HL-60 (cell line): ENCODE results near the gene NF1.

Source experiments
- GABPA ChIP-seq: IDR thresholded peaks from 2 replicates; pipeline ENCODE4 v1.6.1; 2012; ENCODE audit warnings: low read depth
- POLR2AphosphoS5 ChIP-seq: IDR thresholded peaks from 2 replicates; pipeline ENCODE4 v1.6.1; 2012; ENCODE audit warnings: low read depth
- TF ChIP-seq, protein P1 (sequence below): IDR thresholded peaks from one replicate; pipeline ENCODE4 v1.5.1; 2011; ENCODE audit warnings: low read length, control low read depth, inconsistent platforms; ENCODE audit not compliant: insufficient read depth
- TF ChIP-seq, protein P2 (sequence below): IDR thresholded peaks from 2 replicates; pipeline ENCODE4 v1.6.1; 2012; ENCODE audit warnings: low read depth; ENCODE audit not compliant: insufficient replicate concordance

DNA sequence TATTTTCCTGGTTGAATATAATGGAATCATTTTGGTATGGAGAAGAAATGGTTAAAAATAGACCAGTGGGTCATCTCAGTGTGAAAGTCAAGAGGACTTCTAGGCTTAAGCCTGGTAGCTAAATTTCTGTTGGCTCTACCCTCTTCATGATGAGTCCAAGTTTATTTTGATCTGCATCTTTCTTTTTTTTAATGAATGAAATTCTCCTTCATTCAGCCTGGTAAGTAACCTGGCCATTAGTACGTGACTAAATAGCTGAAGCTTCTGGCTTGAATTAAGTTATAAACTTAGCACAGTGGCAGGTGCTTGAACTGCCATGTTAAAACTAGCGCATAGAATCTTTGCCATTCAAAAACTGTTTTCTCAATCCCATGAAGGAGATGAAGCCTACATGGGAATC is 28.0 kb downstream of the NF1 start:
- TF ChIP-seq, protein P1, sequence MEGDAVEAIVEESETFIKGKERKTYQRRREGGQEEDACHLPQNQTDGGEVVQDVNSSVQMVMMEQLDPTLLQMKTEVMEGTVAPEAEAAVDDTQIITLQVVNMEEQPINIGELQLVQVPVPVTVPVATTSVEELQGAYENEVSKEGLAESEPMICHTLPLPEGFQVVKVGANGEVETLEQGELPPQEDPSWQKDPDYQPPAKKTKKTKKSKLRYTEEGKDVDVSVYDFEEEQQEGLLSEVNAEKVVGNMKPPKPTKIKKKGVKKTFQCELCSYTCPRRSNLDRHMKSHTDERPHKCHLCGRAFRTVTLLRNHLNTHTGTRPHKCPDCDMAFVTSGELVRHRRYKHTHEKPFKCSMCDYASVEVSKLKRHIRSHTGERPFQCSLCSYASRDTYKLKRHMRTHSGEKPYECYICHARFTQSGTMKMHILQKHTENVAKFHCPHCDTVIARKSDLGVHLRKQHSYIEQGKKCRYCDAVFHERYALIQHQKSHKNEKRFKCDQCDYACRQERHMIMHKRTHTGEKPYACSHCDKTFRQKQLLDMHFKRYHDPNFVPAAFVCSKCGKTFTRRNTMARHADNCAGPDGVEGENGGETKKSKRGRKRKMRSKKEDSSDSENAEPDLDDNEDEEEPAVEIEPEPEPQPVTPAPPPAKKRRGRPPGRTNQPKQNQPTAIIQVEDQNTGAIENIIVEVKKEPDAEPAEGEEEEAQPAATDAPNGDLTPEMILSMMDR = no peak
- no peak for TF ChIP-seq POLR2AphosphoS5
- no peak for TF ChIP-seq GABPA
- TF ChIP-seq, protein P2, sequence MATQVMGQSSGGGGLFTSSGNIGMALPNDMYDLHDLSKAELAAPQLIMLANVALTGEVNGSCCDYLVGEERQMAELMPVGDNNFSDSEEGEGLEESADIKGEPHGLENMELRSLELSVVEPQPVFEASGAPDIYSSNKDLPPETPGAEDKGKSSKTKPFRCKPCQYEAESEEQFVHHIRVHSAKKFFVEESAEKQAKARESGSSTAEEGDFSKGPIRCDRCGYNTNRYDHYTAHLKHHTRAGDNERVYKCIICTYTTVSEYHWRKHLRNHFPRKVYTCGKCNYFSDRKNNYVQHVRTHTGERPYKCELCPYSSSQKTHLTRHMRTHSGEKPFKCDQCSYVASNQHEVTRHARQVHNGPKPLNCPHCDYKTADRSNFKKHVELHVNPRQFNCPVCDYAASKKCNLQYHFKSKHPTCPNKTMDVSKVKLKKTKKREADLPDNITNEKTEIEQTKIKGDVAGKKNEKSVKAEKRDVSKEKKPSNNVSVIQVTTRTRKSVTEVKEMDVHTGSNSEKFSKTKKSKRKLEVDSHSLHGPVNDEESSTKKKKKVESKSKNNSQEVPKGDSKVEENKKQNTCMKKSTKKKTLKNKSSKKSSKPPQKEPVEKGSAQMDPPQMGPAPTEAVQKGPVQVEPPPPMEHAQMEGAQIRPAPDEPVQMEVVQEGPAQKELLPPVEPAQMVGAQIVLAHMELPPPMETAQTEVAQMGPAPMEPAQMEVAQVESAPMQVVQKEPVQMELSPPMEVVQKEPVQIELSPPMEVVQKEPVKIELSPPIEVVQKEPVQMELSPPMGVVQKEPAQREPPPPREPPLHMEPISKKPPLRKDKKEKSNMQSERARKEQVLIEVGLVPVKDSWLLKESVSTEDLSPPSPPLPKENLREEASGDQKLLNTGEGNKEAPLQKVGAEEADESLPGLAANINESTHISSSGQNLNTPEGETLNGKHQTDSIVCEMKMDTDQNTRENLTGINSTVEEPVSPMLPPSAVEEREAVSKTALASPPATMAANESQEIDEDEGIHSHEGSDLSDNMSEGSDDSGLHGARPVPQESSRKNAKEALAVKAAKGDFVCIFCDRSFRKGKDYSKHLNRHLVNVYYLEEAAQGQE = no peak
